Central memory CD8-positive, alpha-beta T cell (primary cell): Measurements from ENCODE around the gene FBXL22.

Experiments used
- ATAC-seq: fragments of 150-1000 bp; cut with Tn5 transposase; replicated peaks from 2 replicates; pipeline ENCODE4 v1.10.0; 2022; ENCODE audit warnings: mild to moderate bottlenecking, moderate FRiP score, moderate number of reproducible peaks; ENCODE audit not compliant: poor library complexity, severe bottlenecking; ENCODE audit errors: extremely low read depth
- DNase-seq, 2 donors: peaks; one replicate each; pipeline ENCODE4 v3.0.0; 2021; ENCODE audit warnings: low spot score in 2 of 2
- H3K27ac Mint-ChIP-seq: one replicate; pipeline ENCODE4 v1.8.0; 2022; ENCODE audit warnings: low read depth, mild to moderate bottlenecking, moderate library complexity, mixed read lengths
- H3K27me3 Mint-ChIP-seq: one replicate; pipeline ENCODE4 v1.8.0; 2022; ENCODE audit warnings: mixed read lengths
- H3K36me3 Mint-ChIP-seq: one replicate; pipeline ENCODE4 v1.8.0; 2022; ENCODE audit warnings: mild to moderate bottlenecking, moderate library complexity, mixed read lengths; ENCODE audit not compliant: insufficient read depth
- H3K4me1 Mint-ChIP-seq: one replicate; pipeline ENCODE4 v1.8.0; 2022; ENCODE audit warnings: mixed read lengths
- H3K4me3 Mint-ChIP-seq: one replicate; pipeline ENCODE4 v1.8.0; 2022; ENCODE audit warnings: mild to moderate bottlenecking, moderate library complexity, mixed read lengths
- H3K9me3 Mint-ChIP-seq: one replicate; pipeline ENCODE4 v1.8.0; 2022; ENCODE audit warnings: mixed read lengths

Gene FBXL22, protein sequence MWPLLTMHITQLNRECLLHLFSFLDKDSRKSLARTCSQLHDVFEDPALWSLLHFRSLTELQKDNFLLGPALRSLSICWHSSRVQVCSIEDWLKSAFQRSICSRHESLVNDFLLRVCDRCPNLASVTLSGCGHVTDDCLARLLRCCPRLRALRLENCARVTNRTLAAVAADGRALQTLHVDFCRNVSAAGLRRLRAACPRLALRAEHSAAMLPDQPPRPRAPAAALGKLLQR

DNA sequence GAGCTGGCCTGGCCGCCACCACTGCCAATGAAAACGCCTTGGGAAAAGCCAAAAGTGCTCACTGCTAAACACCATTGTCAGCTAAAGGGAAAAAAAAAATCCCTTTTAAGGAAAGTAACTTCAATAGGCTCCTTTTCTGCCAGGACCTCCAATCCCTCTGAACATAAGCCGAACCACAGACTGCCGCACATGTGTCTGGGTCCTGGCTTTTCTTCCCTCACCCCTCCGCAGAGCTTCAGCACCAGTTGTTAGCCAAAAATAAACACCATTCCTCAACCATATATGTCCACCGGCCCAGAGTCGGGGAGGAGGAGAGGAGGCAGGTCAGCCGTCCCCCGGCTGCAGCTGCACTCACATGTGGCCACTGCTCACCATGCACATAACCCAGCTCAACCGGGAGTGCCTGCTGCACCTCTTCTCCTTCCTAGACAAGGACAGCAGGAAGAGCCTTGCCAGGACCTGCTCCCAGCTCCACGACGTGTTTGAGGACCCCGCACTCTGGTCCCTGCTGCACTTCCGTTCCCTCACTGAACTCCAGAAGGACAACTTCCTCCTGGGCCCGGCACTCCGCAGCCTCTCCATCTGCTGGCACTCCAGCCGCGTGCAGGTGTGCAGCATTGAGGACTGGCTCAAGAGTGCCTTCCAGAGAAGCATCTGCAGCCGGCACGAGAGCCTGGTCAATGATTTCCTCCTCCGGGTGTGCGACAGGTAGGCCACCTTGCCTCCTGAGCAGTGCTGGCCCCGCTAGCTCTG, at the start of gene FBXL22:
TSS of gene FBXL22 (plus strand) at position 350 of the 753 bp plus-strand sequence. CDS start at position 356, 6 bp downstream.
- Mint-ChIP-seq H3K4me1 (peaks cover 45% of the 10 kb centered on the region), H3K27me3 (no peaks in the 10 kb centered on the region), H3K36me3 (peaks cover 33% of the 10 kb centered on the region), H3K4me3 (no peak within 1 kb of the TSS), H3K9me3 (no peaks in the 10 kb centered on the region), H3K27ac (peak within 1 kb of the TSS; percentile 65)
- ATAC-seq (no peak), DNase-seq (no peak)

DNA sequence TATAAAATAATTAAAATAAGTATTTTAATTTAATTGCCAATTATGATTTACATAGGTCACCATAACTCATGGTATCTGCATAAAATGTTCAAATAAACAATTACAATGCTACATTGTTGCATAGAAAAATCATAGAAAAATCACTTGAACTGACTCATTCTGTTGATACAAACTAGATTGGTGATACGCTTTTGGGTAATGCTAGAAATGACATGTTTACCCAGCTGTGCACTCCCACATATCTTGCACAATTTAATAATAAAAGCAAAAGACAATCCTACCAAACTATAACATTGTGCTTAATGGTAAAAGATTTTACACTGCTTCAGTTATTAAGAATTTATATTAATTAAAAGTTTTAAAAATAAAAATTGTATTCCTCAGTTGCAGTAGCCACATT, 45.8 kb upstream of the FBXL22 start:
- Mint-ChIP-seq H3K4me3 (no peak overlapping the region), H3K4me1 (peaks cover 30% of the 10 kb centered on the region)

DNA sequence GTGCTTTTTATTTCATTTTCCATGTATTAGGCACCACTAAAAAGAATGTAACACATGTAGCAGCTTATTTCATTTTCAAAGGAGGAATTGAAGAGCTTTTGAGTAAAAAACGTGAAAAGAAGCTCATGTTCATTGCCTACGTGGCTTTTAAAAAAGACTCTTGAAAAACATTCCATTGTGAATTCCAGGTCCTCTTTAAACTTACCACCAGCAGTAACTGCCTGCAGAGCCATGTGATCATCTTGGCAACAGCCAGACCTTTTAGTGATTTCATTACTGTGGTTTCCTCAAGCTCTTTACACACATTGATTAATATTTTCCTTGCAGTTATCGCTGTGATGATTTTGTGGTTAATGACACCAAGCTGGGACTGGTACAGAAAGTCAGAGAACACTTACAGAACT, 43.8 kb upstream of the FBXL22 start:
- no peaks in the 10 kb centered on the region for H3K27me3 Mint-ChIP-seq
- no peak for ATAC-seq
- no peak overlapping the region for H3K4me3 Mint-ChIP-seq
- H3K4me1 Mint-ChIP-seq: peaks cover 30% of the 10 kb centered on the region
- peak overlapping the region; percentile 75 for H3K27ac Mint-ChIP-seq
- no peaks in the 10 kb centered on the region for H3K9me3 Mint-ChIP-seq
- peaks cover 35% of the 10 kb centered on the region for H3K36me3 Mint-ChIP-seq
- no peak for DNase-seq

More for the DNA sequence above, 45.8 kb upstream of the FBXL22 start:
- Mint-ChIP-seq H3K27me3 (no peaks in the 10 kb centered on the region), H3K9me3 (no peaks in the 10 kb centered on the region), H3K27ac (no peak overlapping the region), H3K36me3 (peaks cover 28% of the 10 kb centered on the region)
- ATAC-seq (no peak), DNase-seq (no peak)

DNA sequence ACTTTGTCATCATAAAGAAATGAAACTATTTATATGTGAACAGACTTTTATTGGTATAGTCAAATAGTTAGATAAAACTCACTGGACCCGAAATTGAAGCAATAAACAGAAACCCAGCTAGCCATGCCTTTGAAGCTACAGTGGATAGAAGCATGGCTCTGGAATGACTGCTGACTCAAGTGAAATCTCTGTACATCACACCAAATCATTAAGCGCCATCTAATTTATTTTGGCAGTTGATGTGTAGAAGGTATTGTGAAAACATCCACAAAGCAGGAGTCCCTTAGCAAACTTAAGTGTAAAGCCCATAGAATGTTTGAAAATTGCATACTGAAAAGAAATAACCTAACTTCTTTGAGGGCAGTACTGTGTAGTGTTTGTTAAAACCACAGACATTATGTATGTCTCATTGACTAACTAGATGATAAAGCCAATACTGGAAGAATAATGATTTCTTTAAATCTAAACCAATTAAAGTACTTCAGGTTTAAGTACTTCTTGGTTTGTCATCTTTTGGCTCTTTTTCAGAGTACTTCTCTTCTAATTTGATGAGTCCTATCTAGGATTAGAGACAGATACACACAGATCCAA, 42.8 kb upstream of the FBXL22 start:
- Mint-ChIP-seq H3K9me3 (no peaks in the 10 kb centered on the region), H3K4me3 (no peak overlapping the region), H3K27me3 (no peaks in the 10 kb centered on the region), H3K27ac (peak overlapping the region; percentile 46), H3K4me1 (peaks cover 34% of the 10 kb centered on the region), H3K36me3 (peaks cover 40% of the 10 kb centered on the region)
- DNase-seq (no peak), ATAC-seq (no peak)

DNA sequence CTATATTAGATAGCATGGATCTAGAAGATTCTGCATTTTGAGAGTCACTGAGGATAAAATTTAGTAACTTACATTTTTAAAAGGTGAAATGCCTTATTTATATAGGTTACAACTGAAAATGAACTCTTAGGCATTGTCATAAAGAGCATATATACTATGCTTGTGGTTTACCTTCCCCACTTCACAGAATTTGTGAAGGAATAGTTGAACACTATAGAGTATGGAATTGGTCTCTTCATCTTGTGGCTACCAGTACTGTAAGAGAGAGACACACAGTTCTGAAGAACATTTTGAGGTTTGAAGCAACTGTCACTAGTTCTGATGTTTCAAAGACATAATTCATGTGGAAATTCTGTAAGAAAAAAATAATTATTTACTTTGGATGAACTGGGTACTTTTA, 41.7 kb upstream of the FBXL22 start:
- no peak for DNase-seq
- H3K4me1 Mint-ChIP-seq: peaks cover 34% of the 10 kb centered on the region
- no peak overlapping the region for H3K4me3 Mint-ChIP-seq
- peaks cover 40% of the 10 kb centered on the region for H3K36me3 Mint-ChIP-seq
- H3K27me3 Mint-ChIP-seq: no peaks in the 10 kb centered on the region
- H3K27ac Mint-ChIP-seq: peak overlapping the region; percentile 46
- no peak for ATAC-seq
- H3K9me3 Mint-ChIP-seq: no peaks in the 10 kb centered on the region

DNA sequence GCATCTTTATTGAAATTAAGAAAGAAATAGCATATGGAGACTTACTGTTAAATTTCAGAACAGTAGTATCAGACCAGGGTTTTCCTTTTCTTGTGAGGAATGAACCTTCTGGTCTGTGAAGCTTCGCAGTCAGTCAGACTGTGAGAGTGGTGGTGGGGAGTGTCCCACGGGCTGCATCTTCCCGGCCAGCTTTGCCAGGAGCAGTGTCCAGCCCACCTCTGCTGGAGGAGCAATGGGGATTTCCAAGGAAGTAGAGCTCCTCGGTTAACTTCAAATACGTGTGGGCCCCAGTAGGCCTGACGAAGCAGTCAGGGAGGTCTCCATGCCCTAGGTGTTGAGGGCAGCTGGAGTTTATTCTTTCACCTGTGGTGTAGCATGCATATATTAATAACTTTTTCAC, 40.9 kb upstream of the FBXL22 start:
- H3K4me1 Mint-ChIP-seq: peaks cover 34% of the 10 kb centered on the region
- peak overlapping the region; percentile 46 for H3K27ac Mint-ChIP-seq
- H3K36me3 Mint-ChIP-seq: peaks cover 47% of the 10 kb centered on the region
- ATAC-seq (no peak), DNase-seq (no peak)
- no peaks in the 10 kb centered on the region for H3K27me3 Mint-ChIP-seq
- no peak overlapping the region for H3K4me3 Mint-ChIP-seq
- H3K9me3 Mint-ChIP-seq: no peaks in the 10 kb centered on the region

DNA sequence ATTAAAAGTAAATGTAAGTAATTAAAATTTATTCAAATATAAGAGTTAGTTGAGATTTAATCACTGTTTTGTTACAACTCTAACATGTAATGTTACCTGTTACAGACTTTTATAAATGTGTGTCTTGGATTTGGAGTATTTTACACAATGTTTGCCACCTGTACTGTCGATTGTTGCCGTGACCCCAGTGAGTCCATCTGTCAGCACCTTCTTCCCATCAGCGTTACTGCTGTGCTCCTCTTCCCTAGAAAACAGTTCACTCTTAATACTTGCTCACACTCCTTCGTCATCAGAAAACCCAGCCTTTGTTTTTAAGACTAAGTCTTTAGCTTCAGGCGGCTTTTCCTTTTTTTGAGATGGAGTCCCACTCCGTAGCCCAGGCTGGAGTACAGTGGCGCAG, 40.5 kb upstream of the FBXL22 start:
- Mint-ChIP-seq H3K36me3 (peaks cover 52% of the 10 kb centered on the region), H3K4me3 (no peak overlapping the region), H3K9me3 (no peaks in the 10 kb centered on the region), H3K27ac (peak overlapping the region; percentile 32), H3K4me1 (peaks cover 34% of the 10 kb centered on the region), H3K27me3 (no peaks in the 10 kb centered on the region)
- no peak for DNase-seq
- ATAC-seq: no peak

DNA sequence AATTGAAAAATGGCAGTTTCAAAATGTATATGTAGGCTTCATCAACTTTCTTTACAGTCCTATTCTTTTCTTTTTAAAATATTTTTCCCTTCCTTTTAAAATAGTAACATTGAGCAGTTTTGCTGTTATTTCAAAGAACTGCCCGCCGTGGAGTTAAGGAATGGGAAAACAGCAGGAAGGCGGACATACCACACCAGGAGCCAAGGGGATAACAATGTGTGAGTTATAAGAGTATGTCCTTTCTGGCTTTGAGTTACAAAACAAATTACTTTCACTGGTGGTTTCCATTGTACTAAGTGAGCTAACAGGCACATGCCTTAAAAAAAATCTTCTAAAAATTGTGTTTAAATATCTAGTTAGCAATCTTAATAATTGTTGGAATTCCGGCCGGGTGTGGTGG, 37.4 kb upstream of the FBXL22 start:
- DNase-seq (no peak), ATAC-seq (no peak)
- H3K27me3 Mint-ChIP-seq: no peaks in the 10 kb centered on the region
- H3K9me3 Mint-ChIP-seq: no peaks in the 10 kb centered on the region
- H3K36me3 Mint-ChIP-seq: peaks cover 62% of the 10 kb centered on the region
- H3K4me1 Mint-ChIP-seq: peaks cover 16% of the 10 kb centered on the region
- H3K4me3 Mint-ChIP-seq: no peak overlapping the region
- H3K27ac Mint-ChIP-seq: peak overlapping the region; percentile 67

DNA sequence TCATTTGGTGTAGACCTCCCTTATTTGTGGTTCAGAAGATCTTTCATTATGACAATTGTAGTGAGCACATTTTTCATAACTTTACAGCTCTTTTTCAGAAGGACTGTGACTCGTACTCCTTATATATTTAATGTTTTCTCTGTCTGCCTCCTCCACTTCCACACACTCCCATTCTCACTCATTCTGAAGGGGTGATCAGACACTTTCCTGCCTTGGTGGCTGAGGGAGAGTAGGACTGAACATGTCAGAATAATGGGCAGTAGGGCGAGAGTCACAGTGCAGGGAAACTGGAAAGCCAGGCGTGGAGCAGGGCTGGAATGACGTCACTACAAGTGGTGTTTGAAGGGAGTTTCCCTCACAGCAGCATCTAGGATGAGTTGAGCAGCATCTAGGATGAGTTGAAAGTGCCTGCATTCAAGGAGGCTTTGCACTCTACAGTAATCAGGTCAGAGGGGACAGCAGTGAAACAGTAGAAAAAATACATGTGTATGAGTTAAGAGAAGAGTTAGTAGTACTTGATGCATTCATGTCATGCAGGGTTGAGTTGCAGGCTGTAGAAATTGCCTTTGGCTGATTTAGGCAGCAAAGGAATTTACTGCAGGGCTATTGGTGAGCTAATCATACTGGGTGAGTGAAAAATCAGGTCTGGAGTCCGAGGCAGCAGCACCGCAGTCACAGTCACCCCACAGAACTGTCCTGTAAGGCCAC, 36.3 kb upstream of the FBXL22 start:
- peaks cover 64% of the 10 kb centered on the region for H3K36me3 Mint-ChIP-seq
- H3K27ac Mint-ChIP-seq: peak overlapping the region; percentile 67
- no peaks in the 10 kb centered on the region for H3K27me3 Mint-ChIP-seq
- H3K9me3 Mint-ChIP-seq: no peaks in the 10 kb centered on the region
- no peak for DNase-seq
- peaks cover 23% of the 10 kb centered on the region for H3K4me1 Mint-ChIP-seq
- H3K4me3 Mint-ChIP-seq: no peak overlapping the region
- no peak for ATAC-seq

DNA sequence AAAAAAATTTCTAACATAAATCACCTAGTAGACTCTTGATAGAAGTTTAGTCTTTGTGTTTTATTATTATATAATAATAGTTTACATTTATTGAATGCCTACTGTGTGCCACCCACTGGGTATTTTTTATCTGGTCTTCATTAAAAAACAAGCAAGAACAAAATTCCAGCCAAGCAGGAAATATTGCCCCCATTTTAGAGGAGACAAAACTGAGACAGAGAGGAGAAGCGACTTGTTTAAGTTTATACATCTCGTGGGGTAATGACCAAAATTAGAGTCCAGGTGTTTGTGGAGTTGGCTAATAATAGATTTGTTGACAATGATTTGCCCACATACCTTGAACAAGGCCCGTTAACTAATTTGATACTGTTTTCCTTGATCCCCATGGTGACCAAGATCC, 33.1 kb upstream of the FBXL22 start:
- no peaks in the 10 kb centered on the region for H3K9me3 Mint-ChIP-seq
- peaks cover 27% of the 10 kb centered on the region for H3K4me1 Mint-ChIP-seq
- ATAC-seq (no peak), DNase-seq (no peak)
- no peak overlapping the region for H3K4me3 Mint-ChIP-seq
- H3K36me3 Mint-ChIP-seq: peaks cover 59% of the 10 kb centered on the region
- H3K27me3 Mint-ChIP-seq: no peaks in the 10 kb centered on the region
- H3K27ac Mint-ChIP-seq: no peak overlapping the region

DNA sequence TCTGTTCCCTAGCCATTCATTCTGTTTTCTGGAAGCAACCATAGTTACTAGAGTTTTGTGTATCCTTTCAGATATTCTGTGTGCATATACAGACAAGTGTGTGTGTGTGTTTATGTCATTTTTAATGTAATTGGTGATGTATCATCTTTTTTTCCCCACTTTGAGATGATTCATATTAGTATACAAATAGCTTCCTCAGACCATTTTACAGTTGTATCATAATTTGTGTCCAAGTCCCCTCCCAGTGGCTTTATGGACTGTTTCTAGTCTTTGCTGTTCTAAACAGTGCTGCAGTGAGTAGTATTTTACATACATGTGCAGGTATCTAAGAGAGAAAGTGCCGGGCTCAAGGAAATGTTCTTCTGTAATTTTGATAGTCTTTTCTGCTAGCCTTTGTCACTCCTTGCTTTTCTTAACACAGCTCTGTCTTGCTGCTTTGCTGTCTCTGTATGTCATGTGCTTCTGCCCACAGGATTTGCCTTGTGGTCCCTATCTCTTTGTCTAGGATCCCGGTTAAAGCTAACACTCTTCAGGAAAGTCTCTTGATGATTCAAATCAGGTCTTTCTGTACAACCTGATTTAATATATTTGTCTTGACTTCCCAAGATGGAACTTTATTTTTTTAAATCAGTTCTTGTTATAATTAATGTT, 31.5 kb upstream of the FBXL22 start:
- Mint-ChIP-seq H3K4me1 (peaks cover 19% of the 10 kb centered on the region), H3K27me3 (no peaks in the 10 kb centered on the region), H3K27ac (peak overlapping the region; percentile 54), H3K9me3 (no peaks in the 10 kb centered on the region), H3K36me3 (peaks cover 55% of the 10 kb centered on the region), H3K4me3 (no peak overlapping the region)
- no peak for DNase-seq
- ATAC-seq: no peak

DNA sequence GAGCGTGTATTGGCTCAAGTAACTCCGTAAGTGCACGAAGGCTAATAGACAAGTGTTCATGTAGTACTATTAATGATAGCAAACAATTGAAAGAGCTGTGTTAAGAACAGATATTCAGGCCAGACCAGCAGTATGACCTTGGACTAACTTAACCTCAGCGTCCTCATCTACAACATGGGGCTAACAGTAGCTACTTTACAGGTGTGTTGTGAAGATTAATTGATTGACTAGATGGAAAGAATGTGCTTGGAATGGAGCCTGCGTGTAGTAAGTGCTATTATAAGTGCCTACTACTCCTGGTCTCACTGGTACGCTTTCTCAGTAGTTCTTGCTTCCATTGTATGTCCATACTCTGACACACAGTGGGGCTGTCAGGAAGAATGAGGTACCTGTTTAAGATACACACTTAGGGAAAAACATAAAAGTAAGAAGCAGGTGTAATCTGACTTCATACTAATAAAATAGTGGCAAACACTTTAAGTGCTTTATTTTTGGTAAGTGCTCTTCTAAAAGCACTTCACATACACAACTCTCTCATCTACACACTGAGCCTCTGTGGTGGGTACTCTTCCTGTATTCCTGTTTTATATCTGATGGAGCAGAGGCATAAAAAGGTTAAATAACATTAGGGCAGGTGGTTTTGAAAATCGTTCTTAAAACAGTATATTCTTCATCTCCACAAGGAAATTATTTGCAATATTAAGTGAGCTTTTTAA, 24.3 kb upstream of the FBXL22 start:
- peaks cover 47% of the 10 kb centered on the region for H3K36me3 Mint-ChIP-seq
- H3K4me1 Mint-ChIP-seq: peaks cover 6% of the 10 kb centered on the region
- ATAC-seq (no peak), DNase-seq (no peak)
- H3K27ac Mint-ChIP-seq: peak overlapping the region; percentile 59
- no peaks in the 10 kb centered on the region for H3K27me3 Mint-ChIP-seq
- H3K9me3 Mint-ChIP-seq: no peaks in the 10 kb centered on the region
- H3K4me3 Mint-ChIP-seq: no peak overlapping the region
